ENCODE results near the gene METRN.

The METRN gene

GRCh38 chr16:718389-718788, 3.5 kb downstream of the METRN start:
- TF ChIP-seq CTCF (IDR thresholded peaks at IDR 0.05; ENCODE audit: borderline replicate concordance, insufficient read depth, low read depth, low read length): no peak

GRCh38 chr16:718922-719321, 4.0 kb downstream of the METRN start:
- no peak overlapping the region for H3K4me3 ChIP-seq (ENCODE audit: low read depth, low read length)
- no peak for TF ChIP-seq CTCF (IDR thresholded peaks at IDR 0.05; ENCODE audit: borderline replicate concordance, insufficient read depth, low read depth, low read length)

More at GRCh38 chr16:718389-718788, 3.5 kb downstream of the METRN start:
- H3K4me3 ChIP-seq (ENCODE audit: low read depth, low read length): no peak overlapping the region

GRCh38 chr16:719815-720446, 5.0 kb downstream of the METRN start:
- H3K4me3 ChIP-seq (ENCODE audit: low read depth, low read length): peak overlapping the region; percentile 92
- 0 out of 2 replicates have a peak, but pooled peaks have one; percentile 0 for TF ChIP-seq CTCF (IDR thresholded peaks at IDR 0.05; ENCODE audit: borderline replicate concordance, insufficient read depth, low read depth, low read length)

GRCh38 chr16:720447-720989, 5.6 kb downstream of the METRN start:
- TF ChIP-seq CTCF (IDR thresholded peaks at IDR 0.05; ENCODE audit: borderline replicate concordance, insufficient read depth, low read depth, low read length): peak; percentile 38; the same call in 1 of the 2 replicates
- H3K4me3 ChIP-seq (ENCODE audit: low read depth, low read length): peak overlapping the region; percentile 92

GRCh38 chr16:720990-721764, 6.3 kb downstream of the METRN start, which contains the start of gene ANTKMT:
Gene ANTKMT, plus strand, starts transcription at chr16:721146. Its CDS starts 129 bp downstream, at chr16:721275.
- peak within 1 kb of the TSS; percentile 92 for H3K4me3 ChIP-seq (ENCODE audit: low read depth, low read length)
- TF ChIP-seq CTCF (IDR thresholded peaks at IDR 0.05; ENCODE audit: borderline replicate concordance, insufficient read depth, low read depth, low read length): 0 out of 2 replicates have a peak, but pooled peaks have one; percentile 2

GRCh38 chr16:721765-722540, 7.0 kb downstream of the METRN start:
- H3K4me3 ChIP-seq (ENCODE audit: low read depth, low read length): peak overlapping the region; percentile 92

More at GRCh38 chr16:721765-722540, 7.0 kb downstream of the METRN start:
- no peak for TF ChIP-seq CTCF (IDR thresholded peaks at IDR 0.05; ENCODE audit: borderline replicate concordance, insufficient read depth, low read depth, low read length)

All from GM12875 (cell line).